Measurements from ENCODE around the gene HIGD1A.

Gene HIGD1A

DNA sequence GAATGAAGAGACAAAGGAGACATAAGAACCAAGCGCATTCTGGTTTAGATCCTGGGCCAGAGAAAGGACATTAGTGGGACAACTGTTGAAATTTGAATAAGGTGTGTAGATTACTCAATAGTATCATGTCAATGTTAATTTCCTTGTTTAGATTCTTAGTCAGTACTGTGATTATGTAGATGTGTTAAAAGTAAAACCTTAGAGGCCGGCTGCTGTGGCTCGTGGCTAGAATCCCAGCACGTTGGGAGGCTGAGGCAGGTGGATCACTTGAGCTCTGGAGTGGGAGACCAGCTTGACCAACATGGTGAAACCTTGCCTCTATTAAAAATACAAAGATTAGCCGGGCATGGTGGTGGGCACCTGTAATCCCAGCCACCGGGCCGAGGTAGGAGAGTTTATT is 44.7 kb upstream of the HIGD1A start:
- TF ChIP-seq, protein P1, sequence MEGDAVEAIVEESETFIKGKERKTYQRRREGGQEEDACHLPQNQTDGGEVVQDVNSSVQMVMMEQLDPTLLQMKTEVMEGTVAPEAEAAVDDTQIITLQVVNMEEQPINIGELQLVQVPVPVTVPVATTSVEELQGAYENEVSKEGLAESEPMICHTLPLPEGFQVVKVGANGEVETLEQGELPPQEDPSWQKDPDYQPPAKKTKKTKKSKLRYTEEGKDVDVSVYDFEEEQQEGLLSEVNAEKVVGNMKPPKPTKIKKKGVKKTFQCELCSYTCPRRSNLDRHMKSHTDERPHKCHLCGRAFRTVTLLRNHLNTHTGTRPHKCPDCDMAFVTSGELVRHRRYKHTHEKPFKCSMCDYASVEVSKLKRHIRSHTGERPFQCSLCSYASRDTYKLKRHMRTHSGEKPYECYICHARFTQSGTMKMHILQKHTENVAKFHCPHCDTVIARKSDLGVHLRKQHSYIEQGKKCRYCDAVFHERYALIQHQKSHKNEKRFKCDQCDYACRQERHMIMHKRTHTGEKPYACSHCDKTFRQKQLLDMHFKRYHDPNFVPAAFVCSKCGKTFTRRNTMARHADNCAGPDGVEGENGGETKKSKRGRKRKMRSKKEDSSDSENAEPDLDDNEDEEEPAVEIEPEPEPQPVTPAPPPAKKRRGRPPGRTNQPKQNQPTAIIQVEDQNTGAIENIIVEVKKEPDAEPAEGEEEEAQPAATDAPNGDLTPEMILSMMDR (IDR thresholded peaks at IDR 0.05; ENCODE audit: control insufficient read depth, extremely low read depth, insufficient read depth) = no peak
- no peak for DNase-seq (ENCODE audit: low read depth)
- no peak overlapping the region for H3K4me3 ChIP-seq (ENCODE audit: low read depth, low read length)

- TF ChIP-seq, protein P1 (IDR thresholded peaks at IDR 0.05; ENCODE audit: control insufficient read depth, extremely low read depth, insufficient read depth) = no peak
- no peak overlapping the region for H3K4me3 ChIP-seq (ENCODE audit: low read depth, low read length)
- DNase-seq (ENCODE audit: low read depth) = no peak
Observed at GRCh38 chr3:42847731-42848130, 43.4 kb upstream of the HIGD1A start.

DNA sequence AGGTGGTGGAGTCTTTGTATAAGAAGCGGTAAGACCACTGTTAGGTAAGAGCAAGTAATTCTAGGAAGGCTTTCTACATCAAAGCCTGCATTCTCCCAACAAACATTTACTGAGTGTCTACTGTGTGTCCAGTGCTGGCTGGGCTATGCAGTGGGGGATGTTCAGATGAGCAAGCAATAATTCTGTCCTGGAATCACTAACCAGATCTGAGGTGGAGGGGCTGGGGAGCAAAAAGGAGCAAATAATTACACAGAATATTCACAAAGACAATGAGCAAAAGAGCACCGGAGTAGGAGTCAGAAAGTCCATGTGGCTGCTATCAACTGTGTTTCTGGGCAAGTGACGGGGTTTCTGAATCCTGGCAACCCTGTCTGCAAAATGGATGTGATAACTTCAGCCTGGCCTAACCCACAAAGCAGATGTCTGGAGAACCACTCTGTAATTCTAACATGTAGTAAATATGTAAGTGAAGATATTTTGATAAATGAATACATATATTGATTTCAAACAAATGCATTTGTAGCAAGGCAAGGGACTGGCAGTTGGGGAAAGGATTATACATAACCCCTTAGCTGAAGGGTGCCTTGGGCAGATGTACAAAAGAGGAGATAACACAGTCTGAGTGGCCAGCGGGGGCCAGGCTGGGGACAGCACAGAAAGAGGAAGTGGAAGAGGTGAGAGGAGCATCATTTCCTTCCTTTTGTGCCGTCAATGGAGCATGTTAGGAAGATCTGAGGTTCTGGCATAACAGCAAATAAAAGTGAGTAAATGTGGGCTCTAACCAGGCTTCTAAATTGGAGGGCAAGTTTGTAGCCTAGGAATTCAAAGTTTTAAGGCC is 42.6 kb upstream of the HIGD1A start:
- DNase-seq (ENCODE audit: low read depth) = no peak
- TF ChIP-seq, protein P1 (IDR thresholded peaks at IDR 0.05; ENCODE audit: control insufficient read depth, extremely low read depth, insufficient read depth) = no peak
- no peak overlapping the region for H3K4me3 ChIP-seq (ENCODE audit: low read depth, low read length)

GRCh38 chr3:42844815-42845214 is 40.5 kb upstream of the HIGD1A start:
- no peak overlapping the region for H3K4me3 ChIP-seq (ENCODE audit: low read depth, low read length)
- TF ChIP-seq, protein P1 (IDR thresholded peaks at IDR 0.05; ENCODE audit: control insufficient read depth, extremely low read depth, insufficient read depth) = no peak
- DNase-seq (ENCODE audit: low read depth) = no peak

GRCh38 chr3:42844412-42844713 is 40.1 kb upstream of the HIGD1A start:
- DNase-seq (ENCODE audit: low read depth) = no peak
- TF ChIP-seq, protein P1 (IDR thresholded peaks at IDR 0.05; ENCODE audit: control insufficient read depth, extremely low read depth, insufficient read depth) = no peak
- no peak overlapping the region for H3K4me3 ChIP-seq (ENCODE audit: low read depth, low read length)

DNA sequence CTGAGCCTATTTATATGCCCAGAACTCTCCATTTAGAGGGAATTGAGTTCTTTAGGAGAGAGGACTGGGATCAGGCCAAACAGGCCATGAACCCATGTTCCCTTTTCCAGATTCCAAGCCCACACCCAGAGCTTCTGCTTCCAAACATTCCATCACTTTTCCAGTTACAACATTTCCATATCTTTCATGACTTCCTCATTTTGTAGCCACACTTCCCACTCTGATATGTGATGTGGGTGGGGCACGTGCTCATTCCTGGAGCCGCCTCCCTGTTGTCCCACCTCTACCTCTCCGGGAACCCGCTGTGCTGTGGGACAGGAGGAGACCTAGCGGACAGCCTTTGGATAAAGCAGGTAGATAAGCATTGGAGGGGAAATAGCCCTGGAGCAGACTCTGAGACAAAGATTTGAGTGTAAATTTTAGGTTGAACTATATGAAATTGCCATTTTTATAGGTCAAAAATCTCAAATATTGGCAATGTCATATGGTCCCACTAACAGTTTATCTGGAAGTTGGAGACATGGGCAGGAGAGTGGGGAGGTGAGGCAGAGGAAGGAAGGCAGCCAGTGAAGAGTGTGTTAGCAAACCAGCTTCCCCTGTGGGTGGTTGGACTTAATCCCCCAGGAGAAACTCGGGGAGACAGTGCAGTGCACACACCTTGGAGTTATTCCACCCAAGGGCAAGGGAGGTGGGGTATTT is 39.6 kb upstream of the HIGD1A start:
- no peak for DNase-seq (ENCODE audit: low read depth)
- TF ChIP-seq, protein P1 (IDR thresholded peaks at IDR 0.05; ENCODE audit: control insufficient read depth, extremely low read depth, insufficient read depth) = no peak
- H3K4me3 ChIP-seq (ENCODE audit: low read depth, low read length) = no peak overlapping the region
